Measurements from ENCODE around the gene FAM210A.

- TF ChIP-seq POLR2A (IDR thresholded peaks at IDR 0.05) (no peak), CTCF (IDR thresholded peaks at IDR 0.05) (no peak), POLR2AphosphoS5 (IDR thresholded peaks at IDR 0.05) (no peak)
These were observed 15.9 kb downstream of the FAM210A start for GRCh38 chr18:13710414-13710831.
